H1 (cell line): Measurements from ENCODE around the gene DNAL1. TPM values are rescaled to one million over a fixed set of nuclear protein-coding genes. Genes with fewer than 3 reads are reported as not detected.

Experiments used
- CEBPB ChIP-seq: IDR thresholded peaks from 2 replicates; pipeline ENCODE4 v1.6.1; 2012; ENCODE audit warnings: low read depth, low read length
- CHD1 ChIP-seq: IDR thresholded peaks from 2 replicates; pipeline ENCODE4 v1.6.1; 2012; ENCODE audit warnings: low read depth, low read length, improper control_type of control experiment
- EP300 ChIP-seq, 2 experiments: IDR thresholded peaks; 1 replicate in 1 of 2; 2 replicates in 1 of 2; pipeline ENCODE4 v1.6.1; 2011 to 2012; ENCODE audit warnings: low read depth in 2 of 2, low read length in 2 of 2, mild to moderate bottlenecking in 2 of 2, borderline replicate concordance in 1 of 2, inconsistent platforms in 1 of 2, moderate library complexity in 1 of 2
- KDM4A ChIP-seq: IDR thresholded peaks from one replicate; pipeline ENCODE4 v1.7.1; 2012; ENCODE audit warnings: low read depth, mild to moderate bottlenecking, moderate library complexity, low read length, inconsistent platforms; ENCODE audit not compliant: severe bottlenecking
- PHF8 ChIP-seq: fragments of 200-600 bp; sonication (generic); conservative IDR thresholded peaks from 2 replicates; pipeline ENCODE4 v1.7.1; 2012; ENCODE audit warnings: low read depth, mild to moderate bottlenecking, inconsistent platforms, low read length, moderate library complexity
- polyA plus RNA-seq, 7 experiments: library from polyadenylated mRNA; depleted of rRNA in 3 of 7; stranded (reverse) in 5 of 7; unstranded in 2 of 7; fragments of >200 nt in 5 of 7; fragments of 200-250 nt in 2 of 7; gene quantifications; 1 replicate in 5 of 7; 2 replicates in 1 of 7; 4 replicates in 1 of 7; pipeline versions ENCODE4 v1.2.1 to v1.2.3, GENCODE V29; 2011 to 2013; ENCODE audit warnings: missing spikeins in 2 of 7, mixed read lengths in 2 of 7
- total RNA-seq: library from RNA; stranded (reverse); fragmentation: NEBNext Ultra II Directional; extraction: Animal tissue kit (Norgen Biotek cat#: 25700); gene quantifications from 2 replicates; pipeline ENCODE4 v1.2.1, GENCODE V29; 2021

Gene DNAL1
- total and polyA plus RNA-seq, 2 of the 8 experiments (the other 6 are each of a cell fraction or from before 2014, with no cell fraction given): 2.8 to 16.8 TPM

GRCh38 chr14:73630009-73630780 is 14.6 kb upstream of the DNAL1 start (continued):
- TF ChIP-seq KDM4A: no peak
- no peak for TF ChIP-seq CHD1
- TF ChIP-seq PHF8: no peak
- no peak for TF ChIP-seq EP300 (IDR thresholded peaks at IDR 0.05; ENCODE audit: borderline replicate concordance in 1 of 2, low read depth in 2 of 2, low read length in 2 of 2)
- TF ChIP-seq CEBPB: no peak
